Brain microvascular endothelial cell (primary cell): ENCODE results near the gene PCK2.

Experiments used
- DNase-seq: peaks from one replicate; pipeline ENCODE4 v3.0.0-alpha.2; 2020
- H3K27ac ChIP-seq: fragments of 250-450 bp; sonication (Bioruptor Pico); 2 replicates; pipeline ENCODE4 v1.5.1; 2020; ENCODE audit warnings: mild to moderate bottlenecking, moderate library complexity
- H3K27me3 ChIP-seq: fragments of 250-450 bp; sonication (Bioruptor Pico); replicated peaks from 2 replicates; pipeline ENCODE4 v1.5.1; 2020; ENCODE audit warnings: mild to moderate bottlenecking
- H3K36me3 ChIP-seq: fragments of 250-450 bp; sonication (Bioruptor Pico); replicated peaks from 2 replicates; pipeline ENCODE4 v1.5.1; 2020; ENCODE audit warnings: mild to moderate bottlenecking
- H3K4me3 ChIP-seq: 2 replicates; pipeline ENCODE4 v1.5.1; 2011; ENCODE audit warnings: low read depth, mild to moderate bottlenecking, control low read depth, low read length, moderate library complexity
- CTCF ChIP-seq: IDR thresholded peaks from 2 replicates; pipeline ENCODE4 v1.5.1; 2011; ENCODE audit warnings: low read depth, mild to moderate bottlenecking, moderate library complexity, low read length, control low read depth, inconsistent platforms; ENCODE audit errors: missing control alignments
- in situ Hi-C: cut with HindIII; loops from 2 replicates; pipeline ENCODE4 v1.10.0; 2017; ENCODE audit warnings: low sequenced_read_pairs, low pct_ligation_motif_present

The PCK2 gene

GRCh38 chr14:24126939-24127338, 32.8 kb downstream of the PCK2 start:
- DNase-seq, result no peak
- Histone ChIP-seq H3K36me3 (peaks cover 6% of the 10 kb centered on the region), H3K27ac (no peak overlapping the region), H3K27me3 (no peaks in the 10 kb centered on the region), H3K4me3 (no peak overlapping the region)
- TF ChIP-seq CTCF, result no peak
- in situ Hi-C loops, result no loop called here

GRCh38 chr14:24127673-24128072, 33.6 kb downstream of the PCK2 start:
- no peak overlapping the region for H3K27ac ChIP-seq
- no peak for TF ChIP-seq CTCF
- no peaks in the 10 kb centered on the region for H3K27me3 ChIP-seq
- peaks cover 4% of the 10 kb centered on the region for H3K36me3 ChIP-seq
- H3K4me3 ChIP-seq, result no peak overlapping the region
- DNase-seq, result no peak
- in situ Hi-C loops, result no loop called here

- no peaks in the 10 kb centered on the region for H3K36me3 ChIP-seq
- no peak for DNase-seq
- TF ChIP-seq CTCF, result no peak
- H3K27me3 ChIP-seq, result no peaks in the 10 kb centered on the region
- in situ Hi-C loops, result no loop called here
- H3K27ac ChIP-seq, result no peak overlapping the region
- H3K4me3 ChIP-seq, result no peak overlapping the region
These were observed 35.4 kb downstream of the PCK2 start for GRCh38 chr14:24129410-24129998.

GRCh38 chr14:24130380-24130716, 36.2 kb downstream of the PCK2 start, which contains the start of gene FITM1:
FITM1 (plus strand) TSS chr14:24130659; CDS start chr14:24131564, 905 bp downstream.
- DNase-seq, result no peak
- no peak within 1 kb of the TSS for H3K27ac ChIP-seq
- in situ Hi-C loops, result no loop called here
- TF ChIP-seq CTCF, result no peak
- H3K27me3 ChIP-seq, result no peaks in the 10 kb centered on the region
- H3K36me3 ChIP-seq, result no peaks in the 10 kb centered on the region
- H3K4me3 ChIP-seq, result no peak within 1 kb of the TSS

GRCh38 chr14:24130717-24131548, 36.8 kb downstream of the PCK2 start:
- no peak overlapping the region for H3K27ac ChIP-seq
- in situ Hi-C loops, result no loop called here
- no peak for DNase-seq

More at GRCh38 chr14:24130717-24131548, 36.8 kb downstream of the PCK2 start:
- TF ChIP-seq CTCF, result no peak
- Histone ChIP-seq H3K36me3 (no peaks in the 10 kb centered on the region), H3K27me3 (no peaks in the 10 kb centered on the region), H3K4me3 (no peak overlapping the region)
